Measurements from ENCODE around the gene OLFM1.

GRCh38 chr9:135136481-135136880 lies 49.0 kb downstream of the OLFM1 start:
- TF ChIP-seq EZH2 (IDR thresholded peaks at IDR 0.05; ENCODE audit: insufficient read depth, low read length): no peak
- TF ChIP-seq CTCF (IDR thresholded peaks at IDR 0.05; ENCODE audit: insufficient read depth, low read depth, low read length): no peak

All from astrocyte (in vitro differentiated cells and primary cell).